GM19467 (cell line): ENCODE data around the gene RGS13.

Source experiments
- ATAC-seq: cut with Tn5 transposase; IDR thresholded peaks from one replicate; pipeline ENCODE4 v1.9.1; 2021; ENCODE audit warnings: mild to moderate bottlenecking, moderate library complexity; ENCODE audit not compliant: unreplicated experiment

Gene RGS13, protein sequence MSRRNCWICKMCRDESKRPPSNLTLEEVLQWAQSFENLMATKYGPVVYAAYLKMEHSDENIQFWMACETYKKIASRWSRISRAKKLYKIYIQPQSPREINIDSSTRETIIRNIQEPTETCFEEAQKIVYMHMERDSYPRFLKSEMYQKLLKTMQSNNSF

DNA sequence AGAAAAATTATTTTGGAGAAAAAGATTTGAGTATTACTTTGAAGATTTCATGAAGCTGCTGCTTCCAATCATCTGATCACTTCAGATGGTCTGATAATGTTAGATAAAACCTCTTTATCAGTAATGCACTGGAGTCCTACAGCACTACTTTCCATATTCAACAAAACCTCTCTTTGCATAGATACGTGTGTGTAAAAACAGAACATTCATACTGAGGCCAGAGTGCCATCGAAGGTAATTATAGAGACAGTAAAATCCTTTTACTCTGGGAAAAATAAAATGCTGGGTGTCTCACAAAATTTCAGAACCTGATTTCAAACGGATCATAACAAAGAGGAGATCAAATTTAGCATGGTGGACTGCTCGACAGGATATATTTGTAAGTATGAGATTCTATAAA, at the start of gene RGS13:
Gene RGS13 (plus strand): TSS at position 209 of the 400 bp plus-strand sequence. CDS start 8,188 bp downstream, outside the sequence.
- ATAC-seq, result no peak

DNA sequence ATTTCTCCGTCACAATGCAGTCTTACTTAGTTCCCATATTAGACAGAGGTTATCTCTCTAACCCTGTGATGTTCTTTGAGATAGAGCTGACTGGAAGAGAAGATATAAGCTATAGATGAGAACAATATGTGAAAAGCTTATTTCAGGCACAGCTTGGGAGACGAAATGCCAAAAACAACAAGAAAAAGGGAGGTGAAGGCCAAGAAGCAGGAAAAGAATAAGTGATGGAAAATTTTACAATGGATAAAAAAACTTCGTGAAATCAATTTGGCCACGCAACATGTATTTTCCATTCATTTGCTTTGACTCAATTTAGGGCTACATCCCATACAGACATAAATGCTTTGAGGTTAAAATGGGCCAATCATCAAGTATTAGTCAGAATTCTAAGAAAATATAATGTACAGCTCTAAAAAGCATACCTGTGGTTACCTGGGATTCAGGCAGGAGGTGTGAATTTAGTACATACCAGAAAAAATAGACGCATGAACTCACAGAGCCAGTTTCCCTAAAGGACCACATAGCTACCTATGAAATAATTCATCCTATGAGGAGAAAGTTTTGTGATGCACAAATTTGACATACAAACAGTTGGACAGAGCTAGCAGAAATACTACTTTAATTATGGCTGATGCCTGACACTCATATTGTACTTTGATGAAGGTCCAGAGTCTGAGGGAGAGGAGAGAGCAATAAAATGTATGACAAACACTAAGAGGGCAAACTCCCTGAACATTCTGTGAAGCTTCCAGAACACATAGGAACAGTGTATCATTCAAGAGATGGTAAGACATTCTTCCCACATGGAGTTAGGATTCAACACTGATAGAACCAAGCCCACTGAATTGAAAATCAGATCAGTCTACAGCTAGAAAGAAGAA, 48.3 kb upstream of the RGS13 start:
- no peak for ATAC-seq

DNA sequence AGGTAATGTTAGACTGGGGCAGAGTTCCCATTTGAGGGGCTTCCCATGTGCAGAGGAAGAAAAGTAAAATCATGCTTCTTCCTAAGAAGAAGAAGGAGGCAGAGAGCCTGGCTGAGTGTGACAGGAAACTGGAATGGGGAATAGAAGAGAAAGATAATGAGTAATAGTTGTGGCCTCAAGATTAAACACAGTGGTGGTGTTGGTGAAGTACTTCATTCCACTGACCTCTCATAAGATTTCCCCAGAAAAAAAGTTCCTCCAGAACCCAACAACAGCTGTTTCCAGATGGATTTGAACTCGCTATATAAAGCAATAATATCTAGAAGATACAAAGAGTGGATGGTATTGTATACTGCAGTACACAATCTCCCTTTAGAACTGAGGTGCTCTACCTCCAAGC, 47.4 kb upstream of the RGS13 start:
- ATAC-seq, result no peak

DNA sequence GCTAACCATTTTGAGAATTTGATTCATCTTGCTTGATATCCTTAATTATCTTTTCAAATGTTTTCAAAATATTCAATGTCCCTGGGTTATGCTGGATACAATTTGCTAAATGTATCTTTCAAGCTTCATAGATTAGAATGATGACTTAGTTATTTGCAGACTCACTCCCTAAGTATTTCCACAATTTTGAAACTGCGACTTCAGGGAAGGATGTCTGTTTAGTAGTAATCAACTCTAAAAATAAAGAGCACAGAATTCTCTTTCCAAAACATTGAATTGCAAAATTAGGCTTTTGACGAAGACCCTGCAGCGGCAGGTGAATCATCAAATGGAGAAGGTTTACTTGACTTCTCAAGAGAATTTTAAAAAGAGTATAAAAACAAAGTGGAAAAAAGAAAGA, 46.1 kb upstream of the RGS13 start:
- ATAC-seq, result no peak

DNA sequence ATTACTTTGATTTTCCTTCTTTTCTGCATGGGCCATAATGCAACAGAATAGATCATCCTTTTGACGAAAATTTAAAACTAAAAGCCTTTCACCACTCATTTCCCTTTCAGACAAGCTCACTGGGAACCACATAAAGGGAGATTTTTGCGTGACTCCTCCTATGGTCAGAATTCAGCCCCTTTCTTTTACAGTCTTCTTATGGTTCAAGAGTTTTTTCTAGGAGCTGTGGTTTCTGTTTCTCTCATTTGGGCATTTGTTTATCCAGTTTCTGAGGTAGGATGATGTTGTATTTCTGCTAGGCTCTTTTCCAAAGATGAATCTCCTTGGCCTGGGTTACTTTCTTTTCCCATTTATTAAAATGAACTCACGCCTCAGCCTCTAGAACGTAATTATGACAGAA, 43.4 kb upstream of the RGS13 start:
- ATAC-seq, result no peak

DNA sequence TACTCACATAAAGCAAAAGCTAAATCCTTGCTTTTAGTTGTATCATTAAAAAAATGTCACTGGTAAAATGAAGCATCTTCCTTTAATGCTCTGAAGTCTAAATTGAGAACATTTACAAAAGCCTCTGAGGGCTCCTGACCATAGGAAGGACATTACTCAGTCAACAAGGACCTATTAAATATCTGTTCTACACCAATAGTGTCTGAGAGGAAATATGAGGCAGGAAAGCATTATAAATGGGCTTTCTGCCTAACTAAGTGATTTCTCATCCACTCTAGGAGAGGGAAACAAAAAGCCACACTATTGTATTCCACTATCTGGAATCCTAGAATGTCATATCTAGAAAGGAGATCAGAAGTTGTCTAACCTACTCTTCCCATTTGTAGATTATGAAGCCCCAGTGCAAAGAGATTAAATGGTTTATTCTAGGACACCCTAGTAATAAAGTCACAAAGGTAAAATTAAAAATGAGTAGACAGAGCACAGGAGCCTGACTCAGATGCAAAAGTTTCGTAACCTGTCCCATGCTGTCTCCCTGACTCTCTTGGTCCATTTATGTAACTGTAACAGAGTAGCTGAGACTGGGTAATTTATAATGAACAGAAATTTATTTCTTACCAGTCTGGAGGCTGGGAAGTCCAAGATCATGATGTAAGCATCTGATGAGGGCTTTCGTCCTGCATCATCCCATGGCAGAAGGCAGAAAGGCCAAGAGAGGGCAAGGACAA, 42.8 kb upstream of the RGS13 start:
- ATAC-seq, result no peak

DNA sequence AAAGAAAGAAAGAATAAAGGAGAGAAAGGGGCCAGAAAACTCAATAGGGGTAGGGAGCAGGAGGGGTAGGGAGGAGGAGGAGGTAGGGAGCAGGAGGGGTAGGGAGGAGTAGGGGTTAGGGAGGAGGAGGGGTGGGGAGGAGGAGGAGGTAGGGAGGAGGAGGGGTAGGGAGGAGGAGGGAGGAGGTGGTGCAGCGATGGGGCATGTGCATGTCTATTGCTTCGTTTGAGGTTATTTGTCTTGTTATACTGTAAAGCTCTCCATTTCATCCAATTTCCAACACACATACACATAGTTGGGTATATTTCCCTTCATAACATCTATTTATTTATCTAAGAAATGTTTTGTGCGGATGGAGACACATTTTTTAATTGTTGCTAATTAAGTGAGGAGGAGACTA, 40.6 kb upstream of the RGS13 start:
- no peak for ATAC-seq

DNA sequence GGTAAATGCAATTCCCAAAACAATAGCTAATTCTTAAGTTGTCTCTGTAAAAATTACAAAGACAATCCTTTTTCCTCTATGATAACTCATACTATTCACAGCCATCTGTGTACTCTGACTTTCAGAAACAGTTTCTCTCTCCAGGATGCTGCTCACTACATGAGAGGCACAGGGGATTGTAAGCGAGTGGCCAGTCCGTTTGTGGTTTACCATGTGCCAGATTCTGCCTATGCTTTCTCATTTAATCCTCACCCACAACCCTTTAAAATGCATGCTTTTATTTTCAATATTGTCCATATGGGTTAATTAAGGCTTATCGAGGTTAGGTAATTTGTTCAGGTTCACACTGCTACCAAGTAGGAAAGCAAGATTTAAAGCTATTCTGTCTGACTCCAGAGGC, 37.4 kb upstream of the RGS13 start:
- no peak for ATAC-seq

DNA sequence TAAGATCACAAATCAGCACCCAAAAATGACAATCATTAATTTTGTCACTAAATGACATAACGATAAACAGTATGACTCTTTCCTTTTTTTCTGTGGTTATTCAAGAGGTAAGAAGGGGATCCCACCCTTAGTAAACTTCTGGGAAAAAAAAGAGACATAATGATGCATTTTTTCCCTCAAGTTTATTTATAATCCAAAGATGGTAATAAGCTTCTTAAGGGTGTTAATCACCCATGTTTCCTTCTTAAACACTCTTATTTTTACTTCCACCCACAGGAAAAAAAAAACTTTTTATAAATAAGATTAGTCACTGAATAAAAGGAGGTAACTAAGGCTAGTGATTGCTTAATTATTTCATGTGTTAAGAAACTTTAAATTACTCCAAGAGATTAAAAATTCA, 35.7 kb upstream of the RGS13 start:
- ATAC-seq, result no peak

DNA sequence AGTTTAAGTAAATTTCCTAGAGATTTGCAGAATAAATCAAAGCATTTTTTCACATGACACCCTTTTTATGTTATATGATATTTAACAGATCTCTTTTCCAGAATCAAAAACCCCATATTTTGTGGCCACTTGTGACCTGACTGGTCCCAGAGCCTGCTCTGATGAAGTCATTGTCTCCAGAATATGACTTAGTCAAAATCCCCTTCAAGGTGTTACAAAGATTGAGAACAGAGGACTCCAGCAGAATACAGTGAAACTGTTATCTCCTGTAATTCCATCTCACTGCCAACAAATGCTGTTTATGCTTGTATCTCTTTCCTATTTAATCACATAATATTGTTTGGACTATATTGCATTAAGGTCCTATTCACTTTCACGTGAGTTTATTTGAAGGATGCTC, 34.8 kb upstream of the RGS13 start:
- ATAC-seq, result no peak

DNA sequence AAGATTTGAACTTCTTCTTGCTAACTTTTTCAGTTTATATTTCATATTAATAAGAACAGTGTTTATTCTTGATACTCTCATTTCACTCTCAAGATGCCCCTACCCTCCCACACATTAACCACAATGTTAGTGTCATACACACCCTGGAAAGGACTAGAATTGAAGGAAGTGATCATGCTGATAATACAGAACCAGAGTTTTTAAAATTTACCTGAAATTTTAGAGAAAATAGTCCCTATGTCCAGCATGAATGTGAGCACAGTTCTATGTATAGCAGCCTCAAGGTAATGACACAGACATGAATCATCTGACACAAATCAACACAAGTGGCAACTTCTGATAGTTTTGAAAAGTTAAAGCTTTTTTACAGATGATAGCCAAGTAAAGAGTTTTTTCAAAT, 34.4 kb upstream of the RGS13 start:
- no peak for ATAC-seq

DNA sequence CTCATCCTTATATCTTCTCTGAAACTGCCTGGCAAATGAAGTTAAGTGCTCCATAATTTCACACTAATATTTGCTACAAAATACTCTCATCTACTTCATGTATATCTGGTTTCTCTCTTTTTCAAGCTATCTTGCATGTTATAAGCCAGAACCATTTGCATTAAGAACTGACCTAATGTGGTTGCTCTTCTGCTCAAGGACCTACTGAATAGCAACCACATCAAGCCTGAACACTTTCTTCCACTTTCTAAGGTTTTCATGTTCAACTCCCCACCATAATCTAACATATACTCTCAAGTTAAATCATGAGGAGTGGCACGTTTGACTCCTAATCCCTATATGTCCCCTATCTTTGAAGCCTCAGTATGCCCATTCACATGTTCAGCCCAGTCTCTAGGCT, 33.2 kb upstream of the RGS13 start:
- ATAC-seq, result no peak

DNA sequence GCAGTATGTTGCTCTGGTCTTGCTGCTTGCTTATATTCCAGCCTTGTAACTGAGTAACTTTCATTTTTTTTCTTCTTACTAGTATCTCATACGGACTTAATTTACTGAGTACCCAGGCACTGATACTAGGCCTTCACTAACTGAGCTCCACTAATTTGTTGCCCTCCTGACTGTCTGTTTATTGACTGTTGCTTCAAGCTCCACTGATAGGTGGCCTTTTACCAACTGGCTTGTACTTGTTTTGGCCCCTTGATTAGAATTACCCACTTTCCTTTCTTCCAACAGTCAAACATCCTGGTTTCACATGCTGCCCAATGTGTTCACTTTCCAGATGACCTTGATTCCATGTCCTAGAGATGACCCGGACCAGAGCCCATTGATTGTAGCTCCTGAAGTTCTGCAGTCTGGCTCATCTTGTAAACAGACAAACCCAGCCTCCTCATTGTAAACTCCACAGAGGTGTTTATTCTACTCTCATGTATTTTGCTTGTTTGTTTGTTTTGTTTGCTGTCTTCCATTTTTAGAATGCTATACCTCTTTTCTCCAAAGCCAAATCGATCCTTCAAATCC, 32.6 kb upstream of the RGS13 start:
- no peak for ATAC-seq

DNA sequence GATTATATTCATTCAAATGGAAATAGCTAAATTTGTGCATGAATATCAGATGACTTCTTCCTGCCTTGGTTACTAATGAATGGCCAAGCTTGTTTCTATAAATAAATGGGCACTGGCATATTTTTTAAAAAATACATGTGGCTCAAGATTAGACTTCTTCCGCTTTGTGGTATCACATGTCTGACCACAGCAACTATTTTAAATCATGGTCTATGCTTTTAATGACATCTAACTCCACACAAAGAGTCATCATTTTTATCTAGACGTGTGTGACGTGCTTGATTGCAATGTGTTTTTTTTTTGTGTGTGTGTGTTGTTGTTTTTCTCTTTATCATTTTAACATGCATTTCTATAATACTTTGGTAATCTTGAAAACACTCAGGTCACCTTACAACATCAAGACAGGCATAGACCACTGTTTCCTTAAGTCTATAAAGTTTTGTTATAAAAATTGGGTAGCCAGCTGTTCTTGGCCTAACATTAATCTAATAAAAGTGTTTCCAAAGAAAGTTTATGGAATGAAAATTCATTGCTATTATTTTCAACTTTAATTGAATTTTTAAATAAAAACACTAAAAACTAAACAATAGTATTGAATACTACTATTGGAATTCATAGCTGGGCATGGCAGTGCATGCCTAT, 30.8 kb upstream of the RGS13 start:
- ATAC-seq, result no peak

DNA sequence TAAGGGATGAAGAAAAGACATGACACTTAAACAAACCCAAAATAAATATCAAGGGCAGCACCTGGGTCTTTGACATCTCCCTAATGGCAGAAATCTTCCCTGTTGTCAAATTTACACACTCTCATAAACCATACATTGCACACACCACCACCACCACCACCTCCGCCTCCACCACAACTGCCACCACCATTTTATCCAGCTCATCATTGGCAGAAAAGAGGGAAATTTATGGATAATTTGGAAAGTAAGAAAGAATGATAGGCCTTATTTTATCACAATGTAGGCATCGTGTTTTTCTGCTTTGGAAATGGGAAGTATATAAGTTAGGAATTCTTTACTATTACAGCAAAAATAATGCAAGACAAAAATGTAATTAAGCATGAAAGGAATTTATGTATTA, 27.3 kb upstream of the RGS13 start:
- no peak for ATAC-seq

DNA sequence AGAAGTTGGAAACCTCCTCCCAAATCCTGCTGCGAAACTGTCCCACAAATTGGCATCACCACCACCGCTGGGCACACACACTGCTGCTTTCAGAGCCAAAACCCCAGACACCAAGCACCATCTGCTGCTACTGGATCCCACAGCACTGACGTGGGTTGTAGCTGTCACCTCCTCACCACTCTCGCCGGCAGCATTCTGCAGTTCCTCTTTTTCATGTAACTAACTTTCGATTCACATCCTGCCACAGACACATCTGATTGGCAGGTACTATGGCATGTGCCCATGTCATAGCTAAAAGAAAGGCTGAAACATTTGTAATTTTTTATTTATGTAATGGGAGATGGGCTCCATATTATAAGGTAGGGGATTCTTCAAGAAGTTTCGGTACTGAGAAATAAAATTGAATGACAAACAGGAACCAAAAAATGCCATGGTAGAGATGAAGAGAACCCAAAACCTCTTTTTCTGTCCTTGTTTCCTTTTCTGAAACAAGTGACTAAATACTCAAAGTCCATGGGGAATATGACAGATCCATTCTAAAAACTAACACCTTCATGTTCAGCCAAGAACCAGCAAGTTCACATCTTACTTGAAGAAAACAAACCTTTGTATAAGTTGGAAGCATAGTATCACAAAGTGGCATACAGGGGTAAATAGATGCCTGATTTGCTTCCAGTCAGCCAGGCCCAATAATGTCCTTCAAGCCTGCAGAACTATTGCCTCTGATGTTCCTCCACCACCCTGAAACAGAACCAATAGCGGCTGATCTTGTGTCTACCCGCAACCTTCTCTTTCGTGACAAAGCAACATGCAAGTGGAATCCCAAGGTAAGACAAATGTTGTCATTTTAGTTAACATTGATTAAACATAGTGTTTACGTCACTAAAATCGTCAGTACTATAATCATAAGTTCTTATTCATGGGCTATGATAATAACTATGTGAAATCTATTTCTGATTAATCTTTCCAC, 26.6 kb upstream of the RGS13 start:
- peak; percentile 99 for ATAC-seq

DNA sequence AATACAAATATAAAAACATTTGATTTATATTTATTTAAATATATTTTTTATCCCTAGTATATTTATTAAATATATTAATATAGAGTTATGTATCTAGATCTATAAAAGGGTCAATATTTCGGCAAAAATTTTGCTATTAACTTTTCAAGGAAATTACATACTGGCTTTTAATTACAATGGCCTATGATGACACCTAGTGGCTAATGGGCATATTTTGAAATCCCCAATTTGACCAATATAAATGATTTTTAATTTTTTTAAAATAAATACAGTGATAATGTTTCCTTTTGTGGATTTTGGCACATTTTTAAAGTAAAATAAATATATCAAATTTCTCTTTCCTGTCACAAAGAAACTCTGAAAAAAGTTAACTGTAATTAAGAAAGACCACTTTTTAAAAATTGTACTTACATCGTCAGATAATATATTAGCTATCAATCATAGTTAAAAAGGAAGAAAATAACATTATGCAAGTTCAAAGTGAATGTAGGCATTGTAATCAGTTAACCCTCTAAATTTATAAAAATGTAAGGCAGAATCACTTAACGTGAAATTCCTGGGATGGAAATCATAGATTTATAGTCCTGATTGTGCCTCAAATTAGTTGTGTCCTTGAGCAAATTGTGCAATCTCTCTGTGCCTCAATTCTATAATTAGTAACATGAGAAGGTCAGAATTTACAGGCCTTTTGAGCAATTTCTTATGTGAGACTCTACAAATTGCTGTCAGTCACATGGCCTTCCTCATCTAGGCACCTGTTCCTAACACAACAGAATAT, 25.6 kb upstream of the RGS13 start:
- no peak for ATAC-seq

DNA sequence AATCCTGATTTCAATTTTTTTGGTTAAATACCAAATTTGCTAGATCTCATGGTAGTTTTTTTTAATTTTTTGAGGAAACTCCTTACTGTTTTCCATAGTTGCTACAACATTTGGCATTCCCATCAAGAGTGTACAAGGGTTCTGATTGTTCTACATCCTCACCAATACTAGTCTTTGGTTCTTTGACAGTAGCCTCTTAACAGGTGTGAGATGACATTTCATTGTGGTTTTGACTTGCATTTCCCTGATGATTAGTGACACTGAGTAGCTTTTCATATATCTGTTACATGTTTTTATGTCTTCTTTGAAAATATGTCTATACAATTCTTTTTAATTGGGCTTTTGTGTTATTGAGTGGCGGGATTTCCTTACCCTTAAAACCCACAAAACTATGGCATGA, 20.9 kb upstream of the RGS13 start:
- no peak for ATAC-seq

DNA sequence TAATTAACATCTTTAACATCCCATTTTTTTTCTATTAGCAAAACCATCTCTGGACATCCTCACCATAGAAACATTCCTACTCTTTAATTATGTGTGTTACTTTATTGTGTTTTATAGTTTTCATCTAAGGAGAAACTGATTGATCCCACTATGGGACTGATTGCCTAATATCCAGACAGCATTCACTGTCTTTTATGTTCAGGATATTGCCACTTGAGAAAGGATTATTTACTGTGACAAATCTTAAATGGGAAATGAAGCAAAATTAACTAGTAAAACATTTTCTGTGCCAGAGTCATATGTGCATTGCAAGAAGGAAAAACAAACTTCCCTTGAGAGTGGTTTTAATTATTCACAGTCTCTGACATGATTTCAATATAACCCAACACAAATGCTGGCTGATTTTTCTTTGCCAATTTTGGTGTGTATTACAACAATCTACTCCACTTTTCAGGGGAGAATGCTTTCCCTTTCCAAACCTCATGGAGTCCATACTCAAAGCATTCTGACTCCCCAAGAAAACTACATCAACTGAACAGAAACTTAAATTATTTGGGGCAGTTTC, 15.8 kb upstream of the RGS13 start:
- ATAC-seq, result no peak
